ENCODE measurements around the gene AMDHD2.

The AMDHD2 gene

DNA sequence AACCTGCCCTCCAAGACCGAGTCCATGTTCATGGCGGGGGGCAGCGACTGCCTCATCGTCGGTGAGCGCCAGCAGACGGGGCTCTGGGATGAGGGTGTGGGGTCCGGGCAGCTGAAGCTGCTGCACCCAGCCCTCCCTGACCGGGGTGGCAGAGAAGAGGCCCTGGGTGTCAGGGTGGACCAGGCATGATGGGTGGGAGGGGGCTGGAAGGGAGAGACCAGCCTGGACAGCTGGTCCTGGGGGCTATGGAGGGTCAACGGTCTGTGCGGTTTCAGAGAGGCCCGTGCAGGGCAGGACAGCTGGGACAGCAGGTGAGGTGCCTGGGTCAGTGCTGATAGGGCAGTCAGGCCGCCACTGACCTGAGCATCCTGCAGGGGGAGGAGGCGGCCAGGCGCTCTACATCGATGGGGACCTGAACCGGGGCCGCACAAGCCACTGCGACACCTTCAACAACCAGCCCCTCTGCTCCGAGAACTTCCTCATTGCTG lies 19.7 kb upstream of the AMDHD2 start:
- FAIRE-seq = no peak

DNA sequence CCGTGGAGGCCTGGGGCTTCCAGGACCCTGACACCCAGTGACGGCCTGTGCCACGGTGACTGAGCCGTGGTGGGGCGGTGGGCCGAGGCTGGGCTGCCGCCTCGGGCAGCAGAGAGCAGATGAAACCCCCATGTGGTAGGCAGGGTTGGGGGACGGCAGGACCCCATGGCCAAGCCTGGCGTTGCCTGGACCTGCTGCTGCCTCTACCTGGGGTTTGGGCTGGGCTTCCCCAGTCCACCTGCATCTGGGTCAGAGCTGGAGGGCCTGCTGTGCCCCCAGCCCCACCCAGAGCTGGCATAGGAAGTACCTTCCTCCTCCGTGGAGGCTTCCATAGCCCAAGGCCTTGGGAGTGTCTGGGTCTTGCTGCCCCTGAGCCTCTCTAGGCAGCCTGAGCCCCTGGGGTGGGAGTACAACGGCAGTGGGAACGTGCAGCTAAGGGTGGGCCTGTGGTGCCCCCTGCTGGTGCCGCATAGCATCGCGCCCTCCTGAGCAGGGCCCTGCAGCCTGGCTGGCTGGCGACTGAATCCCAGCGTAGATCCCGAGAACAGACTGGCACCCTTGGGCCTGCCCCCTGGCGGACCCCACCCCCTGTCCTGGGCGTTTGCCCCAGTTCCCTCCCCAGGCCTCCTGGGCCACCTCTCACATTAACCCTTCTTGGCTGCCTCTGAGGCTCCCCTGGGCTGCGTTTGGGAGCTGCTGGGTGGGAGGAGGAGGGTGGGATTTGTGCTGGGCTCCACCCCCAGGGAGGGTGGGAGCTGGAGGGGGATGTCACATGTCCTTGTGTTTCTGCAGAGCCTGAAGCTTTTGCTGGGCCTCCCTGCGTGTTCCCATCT lies 19.0 kb upstream of the AMDHD2 start:
- no peak for FAIRE-seq

DNA sequence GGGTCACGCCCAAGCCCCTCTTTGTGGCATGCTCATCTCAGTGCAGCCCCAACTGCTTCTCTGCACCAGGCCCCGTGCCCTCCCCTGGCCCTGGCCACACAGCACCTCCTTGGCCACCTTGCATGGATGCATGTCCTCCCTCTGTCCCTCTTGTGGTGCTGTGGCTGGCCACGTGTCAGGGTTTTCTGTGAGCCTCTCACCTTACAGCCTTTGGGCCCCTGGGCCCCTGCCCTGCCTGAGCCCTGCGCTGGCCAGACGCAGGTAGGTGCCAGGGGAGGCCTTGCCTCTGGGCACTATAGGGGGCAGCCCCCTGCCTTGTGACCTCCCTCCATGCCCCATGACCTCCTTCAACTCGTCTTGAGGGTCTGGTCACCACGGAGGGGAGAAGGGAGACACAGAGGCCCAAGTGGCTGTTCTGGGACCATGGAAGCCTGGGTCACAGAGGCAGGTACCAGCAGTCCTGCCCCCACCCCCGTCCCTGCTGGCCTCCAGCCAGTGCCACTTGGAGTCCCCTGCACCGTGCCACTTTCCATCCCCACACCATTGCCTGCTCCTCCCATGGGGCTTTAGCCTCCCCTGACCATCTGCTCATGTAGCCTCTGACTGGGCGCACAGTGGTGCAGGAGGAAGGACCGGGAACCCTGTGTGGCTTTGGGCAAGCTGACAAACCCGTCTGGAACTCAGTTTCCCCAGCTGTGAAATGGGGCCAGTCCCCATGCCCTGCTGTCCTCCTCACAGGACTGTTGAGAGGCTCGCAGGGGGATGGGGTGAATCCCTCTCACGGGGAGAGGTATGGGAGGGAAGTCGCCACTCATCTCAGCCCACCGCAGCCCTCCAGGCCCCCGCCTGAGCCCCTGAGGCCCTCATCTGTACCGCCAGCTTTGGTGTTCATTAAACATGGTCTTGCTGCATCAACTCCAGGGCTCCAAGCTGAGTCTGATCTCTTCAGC lies 17.9 kb upstream of the AMDHD2 start:
- no peak for FAIRE-seq

DNA sequence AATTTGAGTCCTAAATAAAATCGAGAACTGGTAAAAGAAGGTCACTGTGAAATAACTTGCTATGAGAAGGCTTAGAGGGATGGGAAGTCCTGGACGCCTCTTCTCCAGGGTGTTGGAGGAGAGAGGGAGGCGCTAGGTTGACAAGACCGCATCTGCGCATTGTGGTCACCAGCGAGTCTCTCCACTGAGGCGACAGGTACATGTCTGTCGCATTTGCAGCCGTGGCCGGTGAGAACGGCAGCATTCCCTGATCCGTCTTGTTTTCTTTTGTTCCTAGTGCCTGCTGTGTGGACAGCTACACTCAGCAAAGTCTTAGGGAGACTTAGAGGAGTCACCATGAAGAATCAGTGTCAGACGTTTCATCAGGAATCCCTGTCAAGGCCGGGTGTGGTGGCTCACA lies 14.5 kb upstream of the AMDHD2 start:
- no peak for FAIRE-seq

DNA sequence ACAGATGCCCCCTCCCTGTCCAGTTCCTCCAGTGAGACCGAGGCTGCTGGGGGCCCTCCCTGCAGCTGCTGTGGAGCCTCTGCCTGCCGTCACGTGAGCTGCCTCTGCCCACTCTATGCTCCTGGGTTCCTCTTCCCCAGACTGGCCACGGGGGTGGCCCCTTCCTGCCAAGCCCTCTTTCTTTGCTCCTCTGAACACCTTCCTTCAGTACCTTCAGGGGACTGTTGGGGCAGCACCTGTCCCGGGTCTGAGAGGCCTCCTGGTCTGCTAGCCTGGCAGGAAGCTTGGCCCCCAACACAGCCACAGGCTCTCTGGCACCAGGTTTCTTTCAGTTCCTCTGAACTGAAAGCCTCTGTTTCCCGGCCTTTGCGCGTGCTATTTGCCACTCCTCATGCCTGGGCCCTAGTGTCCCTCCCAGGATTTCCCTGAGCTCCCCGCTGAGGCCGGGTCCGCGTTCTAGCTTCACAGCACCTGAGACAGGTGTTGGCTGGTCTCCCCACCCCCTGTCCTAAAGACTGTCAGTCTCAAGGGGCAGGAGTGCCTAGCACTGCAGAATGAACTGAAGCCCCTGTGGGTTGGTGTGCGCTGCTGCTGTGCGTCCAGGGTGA lies 13.0 kb upstream of the AMDHD2 start:
- FAIRE-seq = no peak

DNA sequence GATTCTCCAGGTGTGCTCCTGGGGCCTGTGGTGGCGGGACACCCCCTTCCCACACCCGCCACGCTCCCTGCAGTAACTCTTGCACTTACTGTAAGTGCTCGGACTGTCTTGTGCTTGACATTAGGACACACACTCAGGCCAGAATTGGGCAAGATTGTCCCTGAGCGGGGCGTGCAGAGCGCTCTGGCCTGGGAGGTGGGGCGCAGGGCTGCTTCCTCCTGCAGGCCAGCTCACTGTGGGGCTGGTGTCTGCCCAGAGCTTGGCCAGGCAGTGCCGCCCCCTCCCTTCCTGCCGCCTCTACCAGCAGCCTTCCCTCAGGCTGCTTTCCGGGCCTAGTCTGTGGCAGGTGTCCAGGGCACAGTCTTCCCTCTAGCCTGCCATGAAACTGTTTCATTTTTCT lies 12.5 kb upstream of the AMDHD2 start:
- no peak for FAIRE-seq

DNA sequence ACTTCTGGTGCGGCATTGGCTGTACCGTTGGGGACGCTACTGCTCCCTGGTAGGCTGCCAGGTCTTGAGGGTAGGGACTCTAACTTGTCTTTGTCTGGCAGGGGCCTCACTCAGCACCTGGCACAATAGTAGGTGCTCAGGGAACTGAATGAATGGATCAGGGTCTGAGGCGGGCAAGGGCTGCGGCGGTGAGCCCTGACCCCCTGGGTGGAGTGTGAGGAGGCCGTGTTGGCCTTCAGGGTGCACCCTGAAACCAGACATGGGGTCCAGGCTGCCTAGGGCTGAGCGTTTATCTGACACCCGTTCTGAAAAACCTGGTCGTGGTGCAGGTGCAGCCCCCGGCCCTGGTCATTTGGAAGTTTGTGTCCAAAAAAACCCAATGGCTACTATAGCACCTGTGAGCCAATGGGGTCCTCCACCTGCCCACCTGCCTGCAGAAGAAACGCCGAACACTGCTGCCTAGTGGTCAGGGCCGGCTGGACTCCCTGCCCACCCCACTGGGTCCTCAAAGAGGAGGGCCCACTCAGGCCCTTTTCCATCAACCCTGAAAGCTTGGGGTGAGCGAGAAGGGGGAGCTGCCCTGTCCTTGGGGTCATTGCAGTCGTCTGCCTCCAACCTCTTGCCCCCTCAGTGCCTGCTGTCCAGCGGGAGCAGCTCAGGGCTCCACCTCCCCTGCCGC lies 11.3 kb upstream of the AMDHD2 start:
- no peak for FAIRE-seq

DNA sequence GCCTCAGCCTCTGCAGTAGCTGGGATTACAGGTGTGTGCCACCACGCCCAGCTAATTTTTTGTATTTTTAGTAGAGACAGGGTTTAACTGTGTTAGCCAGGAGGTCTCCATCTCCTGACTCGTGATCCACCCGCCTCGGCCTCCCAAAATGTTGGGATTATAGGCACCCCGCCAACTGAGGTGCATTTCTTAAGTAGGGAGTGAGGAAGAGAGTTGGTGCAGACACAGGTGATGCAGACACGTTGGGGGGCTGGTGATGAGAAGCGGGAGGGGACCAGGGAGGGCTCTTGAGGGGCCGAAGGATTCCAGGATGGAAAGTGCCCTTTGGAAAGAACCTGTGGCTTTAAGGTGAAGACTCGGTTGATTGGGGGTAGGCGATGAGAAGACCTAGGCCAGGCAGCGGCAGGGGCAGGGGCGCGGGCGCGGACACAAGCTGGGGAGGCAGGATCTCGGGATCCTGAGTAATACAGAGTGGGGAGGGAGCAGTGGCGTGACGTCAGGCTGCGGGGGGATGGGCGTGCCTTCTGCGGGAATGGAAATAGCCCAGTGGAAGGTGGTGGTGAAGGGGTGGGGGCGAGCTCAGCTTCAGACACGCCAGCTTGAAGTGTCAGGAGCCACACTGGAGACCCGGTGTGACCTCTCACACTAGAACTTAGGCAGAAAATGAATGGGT lies 8.9 kb upstream of the AMDHD2 start:
- no peak for FAIRE-seq

DNA sequence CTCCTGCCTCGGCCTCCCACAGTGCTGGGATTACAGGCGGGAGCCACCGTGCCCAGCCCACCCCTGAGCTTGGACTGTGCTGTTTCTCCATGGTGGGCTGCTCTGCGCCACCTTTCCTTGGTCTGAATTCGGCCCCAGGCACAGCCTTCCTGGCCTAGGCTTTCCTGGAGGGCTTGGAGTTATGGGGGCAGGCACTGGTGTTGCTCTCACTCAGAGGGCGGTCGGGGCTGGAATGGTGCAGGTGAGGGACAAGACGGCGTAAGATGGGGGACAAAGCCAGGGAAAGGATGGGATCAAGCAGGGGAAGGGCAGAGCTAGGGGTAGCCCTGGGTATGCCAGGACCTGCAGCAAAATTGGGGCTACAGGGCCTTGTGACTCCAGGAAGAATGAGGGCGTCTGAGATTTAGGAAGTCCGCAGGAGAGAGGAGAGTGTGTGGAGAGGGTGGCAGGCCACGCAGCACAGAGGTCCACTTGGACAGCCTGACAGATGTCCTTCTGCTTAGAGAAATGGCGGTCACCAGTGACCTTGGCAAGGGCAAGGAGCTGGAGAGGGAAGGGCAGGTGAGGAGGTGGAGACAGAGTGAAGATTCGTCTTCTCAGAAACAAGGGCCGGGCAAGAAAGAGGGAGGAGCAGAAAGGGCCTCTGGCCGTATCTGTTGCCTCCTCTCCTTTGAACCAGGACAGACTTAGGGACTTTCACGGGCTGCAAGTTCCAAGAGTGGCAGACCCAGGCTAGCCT lies 8.0 kb upstream of the AMDHD2 start:
- no peak for FAIRE-seq

DNA sequence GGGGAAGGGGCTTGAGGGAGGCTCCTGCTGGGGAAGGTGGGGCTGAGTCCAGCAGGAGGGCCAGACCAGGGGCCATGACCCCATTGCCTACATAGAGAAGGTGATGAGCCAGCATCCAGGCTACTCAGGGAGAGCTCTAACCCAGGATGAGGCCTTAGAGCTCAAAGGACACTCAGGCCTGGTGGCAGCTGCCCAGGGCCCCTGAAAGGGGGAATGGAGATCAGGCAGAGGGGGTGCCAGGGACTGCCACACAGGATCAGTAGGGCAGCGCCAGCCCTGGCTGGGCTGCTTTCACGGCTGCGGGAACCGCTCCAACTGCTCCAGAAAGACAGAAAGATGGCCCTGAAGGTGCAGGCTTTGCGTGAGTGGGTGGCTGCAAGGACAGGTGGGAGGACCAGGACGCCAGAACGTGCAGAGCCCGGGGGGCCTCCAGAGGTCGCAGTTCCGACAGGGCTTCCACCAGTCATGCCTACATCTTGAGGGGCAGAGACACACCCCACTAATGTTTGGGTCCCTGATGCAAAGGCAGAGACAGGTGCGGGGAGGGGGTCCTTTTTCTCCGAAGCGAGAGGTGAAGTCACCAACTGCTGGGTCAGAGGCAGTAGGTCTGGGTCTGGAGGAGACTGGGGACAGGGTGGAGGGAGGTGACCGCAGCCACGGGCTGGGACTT lies 7.3 kb upstream of the AMDHD2 start:
- FAIRE-seq = no peak

DNA sequence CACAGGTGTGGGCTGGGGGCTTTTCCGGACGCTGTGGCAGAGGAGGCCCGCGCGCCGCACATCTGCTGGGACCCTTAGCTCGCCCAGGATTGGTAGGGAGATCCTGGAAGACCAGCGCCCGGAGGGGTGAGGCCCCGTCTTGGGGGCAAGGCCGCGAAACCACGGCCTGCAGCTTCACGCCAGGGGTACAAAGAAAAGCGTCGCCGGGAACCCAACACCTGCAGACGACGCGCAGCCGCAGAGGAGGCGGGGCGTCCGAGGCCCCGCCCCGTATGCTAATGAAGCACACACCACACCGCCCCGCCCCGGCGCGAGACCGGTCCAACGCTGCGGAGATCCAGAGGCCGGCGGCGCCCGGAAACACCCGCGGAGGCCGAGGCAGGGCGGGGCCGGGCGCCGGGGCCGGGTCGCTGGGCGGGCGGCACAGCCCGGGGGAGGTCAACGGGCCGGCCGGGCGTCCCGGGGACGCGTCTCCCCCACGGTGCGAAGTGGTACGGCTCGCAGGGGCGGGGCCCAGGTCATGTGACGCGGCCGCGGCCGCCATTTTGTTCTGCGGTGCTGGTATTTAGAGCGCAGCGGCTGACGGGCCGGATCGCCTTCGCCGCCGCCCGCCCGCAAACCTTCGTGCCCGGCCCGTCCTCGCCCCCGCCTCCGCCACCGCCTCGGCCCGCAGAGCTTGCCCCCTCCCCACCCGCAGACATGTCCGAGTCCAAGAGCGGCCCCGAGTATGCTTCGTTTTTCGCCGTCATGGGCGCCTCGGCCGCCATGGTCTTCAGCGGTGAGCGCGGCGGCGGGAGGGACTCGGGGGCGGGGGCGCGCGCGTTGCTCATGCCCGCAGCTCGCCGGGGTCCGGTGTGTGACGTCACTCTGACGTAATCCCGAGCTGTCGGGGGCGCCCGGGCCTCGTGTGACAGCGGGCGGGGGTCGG lies 6.5 kb upstream of the AMDHD2 start, which contains the start of gene ATP6V0C:
Gene ATP6V0C, plus strand, starts transcription at position 548 of the 928 bp plus-strand sequence. Its CDS starts 152 bp downstream, at position 700.
- no peak for FAIRE-seq

DNA sequence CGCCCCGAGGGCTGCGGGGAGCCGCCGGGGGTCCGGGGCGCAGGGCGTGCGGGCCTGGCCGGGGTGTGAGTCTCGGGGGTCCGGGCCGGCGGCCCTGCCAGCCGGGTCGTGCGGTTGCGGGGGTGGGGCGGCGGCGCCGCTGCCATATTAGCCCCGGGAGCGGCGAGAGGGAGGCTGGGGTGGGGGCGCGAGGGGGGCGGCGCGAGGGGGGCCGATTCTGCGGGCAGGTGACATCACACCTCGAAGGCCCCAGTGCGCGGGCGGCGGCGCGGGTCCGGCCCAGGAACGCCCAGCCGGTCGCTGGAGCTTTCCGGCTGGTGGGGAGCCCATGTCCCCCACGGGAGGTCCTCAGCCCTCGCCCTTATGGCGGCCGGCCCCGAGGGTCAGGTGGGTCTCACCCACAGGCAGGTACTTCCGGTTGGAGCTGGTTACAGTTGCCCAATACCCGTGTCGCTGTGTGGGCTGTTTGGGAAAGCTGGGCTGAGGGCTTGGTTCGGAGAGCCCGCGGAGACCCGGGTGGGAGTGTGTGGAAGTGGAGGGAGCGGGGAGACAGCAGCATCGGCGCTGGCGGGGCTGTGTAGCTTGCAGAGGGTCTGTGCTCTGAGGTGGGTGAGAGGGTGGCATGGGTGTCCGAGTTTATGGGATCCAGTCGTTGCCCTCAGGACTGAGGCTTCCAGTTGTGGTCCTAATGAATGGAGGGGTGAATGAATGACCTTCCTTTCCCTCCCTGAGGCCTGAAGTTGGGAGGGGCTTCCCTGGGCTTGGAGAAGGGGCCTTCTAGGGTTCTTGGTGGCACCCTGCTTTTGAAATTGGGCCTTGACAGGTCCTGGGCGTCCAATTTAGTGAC lies 5.6 kb upstream of the AMDHD2 start:
- no peak for FAIRE-seq

DNA sequence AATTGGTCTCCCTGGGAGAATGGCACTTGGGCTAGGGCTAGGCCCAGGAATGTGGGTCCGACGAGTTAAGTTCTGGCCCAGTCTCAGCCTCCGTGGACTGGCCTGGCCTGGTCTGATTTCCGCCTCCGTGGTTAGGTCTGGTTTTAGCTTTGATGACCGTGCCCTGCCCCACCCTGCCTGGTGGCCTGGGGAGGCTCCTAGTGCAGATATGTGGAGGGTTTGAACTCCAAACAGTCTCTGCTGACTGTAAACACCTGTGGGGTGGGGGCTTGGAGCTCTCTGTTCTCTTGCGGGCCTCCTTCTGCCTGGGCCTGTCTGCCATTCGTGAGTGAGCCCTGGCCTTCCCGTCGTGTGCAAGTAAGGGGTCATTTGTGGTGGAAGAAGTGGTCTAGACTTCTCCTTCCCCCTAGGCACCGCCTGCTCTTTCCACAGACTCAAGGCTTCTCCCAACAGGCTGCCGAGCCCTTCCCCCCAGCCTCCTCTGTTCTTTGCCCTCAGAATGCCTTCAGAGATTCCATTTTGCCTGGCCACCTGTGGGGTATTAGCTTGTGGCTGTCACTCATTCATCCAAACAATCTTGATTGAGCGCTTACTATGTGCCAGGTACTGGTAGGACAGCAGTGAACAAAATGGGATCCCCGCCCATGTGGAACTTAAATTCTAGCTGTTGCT lies 4.9 kb upstream of the AMDHD2 start:
- no peak for FAIRE-seq

DNA sequence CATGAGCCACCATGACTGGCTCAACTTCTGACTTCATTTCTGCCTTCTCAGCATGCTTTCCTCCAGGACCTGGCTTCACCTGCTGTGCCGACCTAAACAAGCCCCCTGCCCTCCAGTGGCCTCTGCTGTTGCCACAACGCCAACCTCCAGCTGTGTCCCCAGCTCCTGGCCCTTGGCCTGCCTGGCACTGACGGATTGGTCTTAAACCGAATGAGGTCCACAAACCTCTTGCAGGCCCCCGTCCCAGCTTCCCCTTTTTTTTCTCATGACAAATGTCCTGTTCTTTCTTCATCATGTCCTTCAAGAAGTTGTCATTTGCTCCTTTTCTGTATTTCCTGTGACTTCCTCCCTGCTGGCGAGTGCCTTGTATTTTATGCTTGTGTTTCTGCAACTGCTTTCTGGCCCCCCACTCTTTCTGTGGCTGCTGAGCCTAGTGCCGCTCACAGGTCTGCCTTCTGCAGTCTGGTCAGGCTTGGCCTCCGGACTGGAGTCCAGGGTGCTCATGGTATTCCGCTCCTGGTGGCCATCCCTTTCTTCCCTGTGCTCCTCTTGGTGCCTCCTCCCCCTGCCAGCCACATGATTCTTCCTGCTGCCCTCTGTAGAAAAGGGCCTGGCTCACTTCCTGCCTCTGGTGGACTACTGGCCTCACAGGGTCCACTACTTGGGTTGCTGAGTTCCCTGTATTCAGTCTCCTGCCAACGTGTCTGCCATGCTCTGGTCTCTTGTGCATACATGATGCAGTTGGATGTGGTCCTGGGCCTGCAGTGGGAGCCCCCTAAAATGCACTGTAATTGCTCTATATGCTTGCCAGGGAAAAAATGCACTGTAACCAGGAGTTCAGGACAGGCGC lies 3.6 kb upstream of the AMDHD2 start:
- FAIRE-seq = no peak

DNA sequence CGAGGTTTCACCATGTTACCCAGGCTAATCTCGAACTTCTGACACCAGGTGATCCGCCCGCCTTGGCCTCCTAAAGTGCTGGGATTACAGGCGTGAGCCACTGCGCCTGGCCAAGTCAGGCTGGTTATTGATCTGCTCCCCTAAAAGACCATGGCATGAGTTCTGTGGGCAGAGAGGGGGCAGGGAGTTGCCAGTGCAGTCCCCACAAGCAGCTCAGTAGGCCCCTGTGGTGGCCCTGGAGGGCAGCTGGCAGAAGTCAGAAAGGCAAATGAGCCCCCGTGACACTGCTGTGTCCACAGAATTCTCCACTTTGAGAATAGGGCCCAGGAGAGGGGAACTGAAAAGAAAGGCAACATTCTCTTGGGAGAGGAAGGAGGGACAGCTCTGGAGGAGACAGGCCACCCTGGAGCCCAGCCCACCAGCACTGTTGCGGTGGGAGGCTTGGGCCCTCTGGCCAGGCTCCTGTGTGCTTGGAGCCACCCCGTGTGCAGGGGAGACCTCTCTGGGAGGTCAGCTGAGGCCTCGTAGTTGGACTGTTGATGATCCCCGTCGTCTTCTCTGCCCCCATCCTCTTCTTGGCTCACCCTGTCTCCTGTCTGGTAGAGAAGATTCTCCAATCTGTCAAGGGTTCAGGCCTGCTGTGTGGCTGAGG lies 2.1 kb upstream of the AMDHD2 start:
- no peak for FAIRE-seq
